HepG2 (cell line): ENCODE results near the gene PRRT1B. TPM values are rescaled to one million over a fixed set of nuclear protein-coding genes. Genes with fewer than 3 reads are reported as not detected.

Experiments used
- ATAC-seq: fragments of 200-7000 bp; cut with Tn5 transposase; 3 replicates; pipeline ENCODE4 v1.9.1; 2020; ENCODE audit warnings: mild to moderate bottlenecking, moderate library complexity
- BruUV-seq: library from RNA; stranded (reverse); fragments of 400-500 nt; replicated peaks from 2 replicates; lab custom pipeline; 2021; lab: Mats Ljungman, UMichigan
- CTCF ChIA-PET: fragments of 300-600 bp; formaldehyde crosslinking; extraction: SDS; loops from one replicate; lab custom pipeline; 2021; ENCODE audit warnings: low total read pairs, inconsistent platforms, low intra/inter-chr PET ratio; lab: Yijun Ruan, JAX
- POLR2A ChIA-PET: fragments of 350-600 bp; sonication (Branson Sonifier 250); formaldehyde crosslinking; loops from one replicate; lab custom pipeline; 2020; ENCODE audit warnings: antibody characterized with exemption, inconsistent platforms; lab: Yijun Ruan, JAX
- DNase-seq: peaks from one replicate; pipeline ENCODE4 v3.0.0-alpha.2; 2015; ENCODE audit warnings: low spot score
- FAIRE-seq: peaks from 3 replicates; lab custom pipeline; 2011; peaks lifted over from hg19 to GRCh38; lab: Jason Lieb, UNC
- H2AFZ ChIP-seq: one replicate; pipeline ENCODE4 v1.6.1; 2011; ENCODE audit warnings: low read length, inconsistent platforms
- H3K27ac ChIP-seq: fragments of 300-600 bp; 3 replicates; pipeline ENCODE4 v1.8.0; 2011; ENCODE audit warnings: mixed run types, mild to moderate bottlenecking, mixed read lengths, low read length, inconsistent platforms; ENCODE audit not compliant: insufficient read depth; ENCODE audit errors: extremely low read length
- H3K27me3 ChIP-seq, 2 experiments: fragments of 200-600 bp in 1 of 2; 2 replicates in 1 of 2; 3 replicates in 1 of 2; pipeline versions ENCODE4 v1.6.0 to v1.8.0; 2011; ENCODE audit warnings: low read length in 2 of 2, mild to moderate bottlenecking in 2 of 2, moderate library complexity in 2 of 2, inconsistent platforms in 1 of 2; ENCODE audit not compliant: insufficient read depth in 2 of 2, control insufficient read depth in 1 of 2
- H3K36me3 ChIP-seq, 2 experiments: fragments of 200-600 bp in 1 of 2; replicated peaks in 1 of 2; 2 replicates in 1 of 2; 3 replicates in 1 of 2; pipeline versions ENCODE4 v1.5.1 to v1.8.0; 2011; ENCODE audit warnings: low read length in 2 of 2, inconsistent platforms in 1 of 2; ENCODE audit not compliant: insufficient read depth in 2 of 2, control insufficient read depth in 1 of 2
- H3K4me1 ChIP-seq: 2 replicates; pipeline ENCODE4 v1.5.1; 2012; ENCODE audit warnings: low read length, inconsistent platforms; ENCODE audit not compliant: insufficient read depth
- H3K4me2 ChIP-seq: 2 replicates; pipeline ENCODE4 v1.6.0; 2011; ENCODE audit warnings: low read depth, low read length, inconsistent platforms
- H3K4me3 ChIP-seq, 3 experiments: fragments of 200-600 bp in 1 of 3; sonication (generic), shearing (Covaris generic) in 1 of 3; replicated peaks in 1 of 3; 2 replicates each; pipeline ENCODE4 v1.5.1; 2011 to 2016; ENCODE audit warnings: low read length in 3 of 3, inconsistent platforms in 2 of 3, low read depth in 2 of 3, mild to moderate bottlenecking in 2 of 3, control low read depth in 1 of 3, mixed read lengths in 1 of 3; ENCODE audit not compliant: insufficient read depth in 1 of 3
- H3K79me2 ChIP-seq: one replicate; pipeline ENCODE4 v1.6.1; 2011; ENCODE audit warnings: low read length, inconsistent platforms; ENCODE audit not compliant: insufficient read depth
- H3K9ac ChIP-seq: 2 replicates; pipeline ENCODE4 v1.6.0; 2011; ENCODE audit warnings: mild to moderate bottlenecking, low read depth, low read length, inconsistent platforms; ENCODE audit not compliant: insufficient read depth
- H3K9me3 ChIP-seq: 2 replicates; pipeline ENCODE4 v1.5.1; 2012; ENCODE audit warnings: mild to moderate bottlenecking, low read length
- H4K20me1 ChIP-seq: 2 replicates; pipeline ENCODE4 v1.6.0; 2011; ENCODE audit warnings: inconsistent platforms, mild to moderate bottlenecking, low read length, moderate library complexity; ENCODE audit not compliant: insufficient read depth
- ARNTL ChIP-seq: sonication (generic); formaldehyde crosslinking; IDR thresholded peaks from 2 replicates; pipeline ENCODE4 v1.4.0; 2020; ENCODE audit warnings: mild to moderate bottlenecking, missing genetic modification reagents
- EED ChIP-seq: sonication (generic); formaldehyde crosslinking; IDR thresholded peaks from 2 replicates; pipeline ENCODE4 v1.5.0; 2020; ENCODE audit warnings: mild to moderate bottlenecking, missing genetic modification reagents
- GABPB1 ChIP-seq: IDR thresholded peaks from 2 replicates; pipeline ENCODE4 v1.6.1; 2016; ENCODE audit warnings: mild to moderate bottlenecking, missing genetic modification reagents, moderate library complexity, missing compliant biosample characterization
- HES4 ChIP-seq: sonication (generic); formaldehyde crosslinking; IDR thresholded peaks from 2 replicates; pipeline ENCODE4 v1.9.0; 2021; ENCODE audit warnings: mild to moderate bottlenecking, missing genetic modification reagents, borderline replicate concordance
- MAFG ChIP-seq: sonication (generic); formaldehyde crosslinking; IDR thresholded peaks from 2 replicates; pipeline ENCODE4 v1.5.1; 2020; ENCODE audit warnings: mild to moderate bottlenecking, missing genetic modification reagents
- PCBP1 ChIP-seq: fragments of 200-400 bp; formaldehyde crosslinking; IDR thresholded peaks from 2 replicates; pipeline ENCODE4 v1.6.1; 2017; ENCODE audit warnings: mild to moderate bottlenecking, low read depth, low read length, borderline replicate concordance
- RCOR2 ChIP-seq: IDR thresholded peaks from 2 replicates; pipeline ENCODE4 v1.6.1; 2016; ENCODE audit warnings: missing biosample characterization, missing genetic modification reagents
- TCF7 ChIP-seq: sonication (generic); IDR thresholded peaks from 2 replicates; pipeline ENCODE4 v1.6.1; 2016; ENCODE audit warnings: antibody characterized with exemption, low read depth
- ZC3H13 ChIP-seq: sonication (generic); formaldehyde crosslinking; IDR thresholded peaks from 2 replicates; pipeline ENCODE4 v1.8.1; 2023; ENCODE audit warnings: mild to moderate bottlenecking, missing genetic modification reagents, moderate library complexity
- ZNF496 ChIP-seq: sonication (generic); formaldehyde crosslinking; IDR thresholded peaks from 2 replicates; pipeline ENCODE4 v1.8.1; 2023; ENCODE audit warnings: mild to moderate bottlenecking, moderate library complexity, missing genetic modification reagents; ENCODE audit not compliant: insufficient replicate concordance
- WGBS: methylation state at CpG from one replicate; pipeline ENCODE4 v1.1.6; 2017; ENCODE audit warnings: low lambda C conversion rate; 5-methylcytosine and 5-hydroxymethylcytosine counted together
- in situ Hi-C: cut with HindIII; loops from 2 replicates; pipeline ENCODE4 v1.10.0; 2017; ENCODE audit warnings: low pct_unique_long_range_greater_than_20kb; ENCODE audit not compliant: extremely low pct_ligation_motif_present
- intact Hi-C: fragments of 100-400 bp; cut with micrococcal nuclease; formaldehyde crosslinking; loops from one replicate; pipeline ENCODE4 v1.10.0; 2022; ENCODE audit not compliant: unreplicated experiment
- polyA plus RNA-seq, 8 experiments: library from polyadenylated mRNA; depleted of rRNA in 3 of 8; stranded (reverse) in 7 of 8; unstranded in 1 of 8; fragments of >200 nt; fragmentation: Illumina TruSeq in 4 of 8; extraction: Trizol in 4 of 8; gene quantifications; 2 replicates each; pipeline versions ENCODE4 v1.2.1 to v1.2.3, GENCODE V29; 2011 to 2016; ENCODE audit warnings: low read depth in 4 of 8, missing spikeins in 1 of 8, mixed read lengths in 1 of 8; ENCODE audit not compliant: insufficient read depth in 1 of 8
- total RNA-seq, 5 experiments: library from RNA; depleted of rRNA; stranded (reverse); fragments of >200 nt; fragmentation: Illumina TruSeq; extraction: Trizol; gene quantifications; 2 replicates each; pipeline ENCODE4 v1.2.3, GENCODE V29; 2016; ENCODE audit warnings: low read depth in 1 of 5
- TF ChIP-seq, protein P1 (sequence below): sonication (generic); formaldehyde crosslinking; IDR thresholded peaks from 2 replicates; pipeline ENCODE4 v1.5.1; 2020; ENCODE audit warnings: mild to moderate bottlenecking, missing genetic modification reagents, moderate library complexity
- TF ChIP-seq, protein P2 (sequence below): sonication (generic); formaldehyde crosslinking; IDR thresholded peaks from 2 replicates; pipeline ENCODE4 v1.8.0; 2022; ENCODE audit warnings: mild to moderate bottlenecking, missing genetic modification reagents, moderate library complexity

PRRT1B gene
- total and polyA plus RNA-seq, 2 of the 13 experiments (the other 11 are each of a cell fraction or from before 2014, with no cell fraction given), result not detected

DNA sequence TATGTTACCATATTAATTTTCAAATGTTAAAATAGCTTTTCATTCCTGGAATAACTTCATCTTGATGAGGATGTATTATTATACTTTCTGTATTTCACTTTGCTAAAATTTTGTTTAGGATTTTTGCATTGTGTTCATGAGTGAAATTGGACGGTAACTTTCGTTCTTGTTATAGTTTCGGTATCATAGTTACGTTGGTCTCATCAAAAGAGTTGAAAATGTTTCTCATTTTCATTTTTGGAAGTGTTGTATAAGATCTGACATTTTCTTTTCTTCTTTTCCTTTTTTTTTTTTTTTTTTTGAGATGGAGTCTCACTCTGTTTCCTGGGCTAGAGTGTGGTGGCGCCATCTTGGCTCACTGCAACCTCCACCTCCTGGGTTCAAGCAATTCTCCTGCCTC is 20.0 kb downstream of the PRRT1B start (continued):
- TF ChIP-seq PCBP1 (no peak), MAFG (no peak)
- TF ChIP-seq, all 625 proteins: peak for 0

DNA sequence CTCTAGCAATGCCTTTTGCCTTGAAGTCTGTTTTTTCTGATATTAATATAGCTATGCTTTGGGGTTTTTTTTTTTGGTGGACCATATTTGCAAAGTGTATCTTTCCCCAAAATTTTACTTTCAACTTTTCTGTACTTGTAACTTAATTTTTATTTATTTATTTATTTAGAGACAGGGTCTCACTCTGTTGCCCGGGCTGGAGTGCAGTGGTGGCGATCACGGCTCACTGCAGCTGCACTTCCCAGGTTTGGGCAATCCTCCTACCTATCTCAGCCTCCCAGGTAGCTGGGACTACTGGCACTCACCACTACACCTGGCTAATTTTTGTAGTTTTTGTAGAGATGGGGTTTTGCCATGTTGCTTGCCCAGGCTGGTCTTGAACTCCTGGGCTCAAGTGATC is 20.8 kb downstream of the PRRT1B start:
- POLR2A ChIA-PET, result no interaction called here

More for the DNA sequence above, 20.8 kb downstream of the PRRT1B start:
- Histone ChIP-seq H3K4me2 (no peak overlapping the region), H2AFZ (no peak overlapping the region), H3K9me3 (no peaks in the 10 kb centered on the region), H4K20me1 (no peaks in the 10 kb centered on the region), H3K4me3 (no peak overlapping the region), H3K27ac (no peak overlapping the region), H3K4me1 (peaks cover 5% of the 10 kb centered on the region; the same call in 1 of the 2 replicates), H3K9ac (no peak overlapping the region), H3K36me3 (no peaks in the 10 kb centered on the region), H3K79me2 (no peaks in the 10 kb centered on the region), H3K27me3 (no peaks in the 10 kb centered on the region)
- intact Hi-C loops (no loop called here), in situ Hi-C loops (no loop called here)
- BruUV-seq, result no TSS peak
- TF ChIP-seq ARNTL (CRISPR knock-in tag) (no peak), ZC3H13 (CRISPR knock-in tag) (no peak), HES4 (no peak), ZNF496 (CRISPR knock-in tag) (no peak), GABPB1 (CRISPR knock-in tag) (no peak), TCF7 (no peak), EED (no peak), RCOR2 (CRISPR knock-in tag) (no peak)
- TF ChIP-seq, protein P1, sequence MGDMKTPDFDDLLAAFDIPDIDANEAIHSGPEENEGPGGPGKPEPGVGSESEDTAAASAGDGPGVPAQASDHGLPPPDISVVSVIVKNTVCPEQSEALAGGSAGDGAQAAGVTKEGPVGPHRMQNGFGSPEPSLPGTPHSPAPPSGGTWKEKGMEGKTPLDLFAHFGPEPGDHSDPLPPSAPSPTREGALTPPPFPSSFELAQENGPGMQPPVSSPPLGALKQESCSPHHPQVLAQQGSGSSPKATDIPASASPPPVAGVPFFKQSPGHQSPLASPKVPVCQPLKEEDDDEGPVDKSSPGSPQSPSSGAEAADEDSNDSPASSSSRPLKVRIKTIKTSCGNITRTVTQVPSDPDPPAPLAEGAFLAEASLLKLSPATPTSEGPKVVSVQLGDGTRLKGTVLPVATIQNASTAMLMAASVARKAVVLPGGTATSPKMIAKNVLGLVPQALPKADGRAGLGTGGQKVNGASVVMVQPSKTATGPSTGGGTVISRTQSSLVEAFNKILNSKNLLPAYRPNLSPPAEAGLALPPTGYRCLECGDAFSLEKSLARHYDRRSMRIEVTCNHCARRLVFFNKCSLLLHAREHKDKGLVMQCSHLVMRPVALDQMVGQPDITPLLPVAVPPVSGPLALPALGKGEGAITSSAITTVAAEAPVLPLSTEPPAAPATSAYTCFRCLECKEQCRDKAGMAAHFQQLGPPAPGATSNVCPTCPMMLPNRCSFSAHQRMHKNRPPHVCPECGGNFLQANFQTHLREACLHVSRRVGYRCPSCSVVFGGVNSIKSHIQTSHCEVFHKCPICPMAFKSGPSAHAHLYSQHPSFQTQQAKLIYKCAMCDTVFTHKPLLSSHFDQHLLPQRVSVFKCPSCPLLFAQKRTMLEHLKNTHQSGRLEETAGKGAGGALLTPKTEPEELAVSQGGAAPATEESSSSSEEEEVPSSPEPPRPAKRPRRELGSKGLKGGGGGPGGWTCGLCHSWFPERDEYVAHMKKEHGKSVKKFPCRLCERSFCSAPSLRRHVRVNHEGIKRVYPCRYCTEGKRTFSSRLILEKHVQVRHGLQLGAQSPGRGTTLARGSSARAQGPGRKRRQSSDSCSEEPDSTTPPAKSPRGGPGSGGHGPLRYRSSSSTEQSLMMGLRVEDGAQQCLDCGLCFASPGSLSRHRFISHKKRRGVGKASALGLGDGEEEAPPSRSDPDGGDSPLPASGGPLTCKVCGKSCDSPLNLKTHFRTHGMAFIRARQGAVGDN (CRISPR knock-in tag), result no peak
- TF ChIP-seq, protein P2, sequence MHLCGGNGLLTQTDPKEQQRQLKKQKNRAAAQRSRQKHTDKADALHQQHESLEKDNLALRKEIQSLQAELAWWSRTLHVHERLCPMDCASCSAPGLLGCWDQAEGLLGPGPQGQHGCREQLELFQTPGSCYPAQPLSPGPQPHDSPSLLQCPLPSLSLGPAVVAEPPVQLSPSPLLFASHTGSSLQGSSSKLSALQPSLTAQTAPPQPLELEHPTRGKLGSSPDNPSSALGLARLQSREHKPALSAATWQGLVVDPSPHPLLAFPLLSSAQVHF (CRISPR knock-in tag), result no peak
- ATAC-seq, result no peak
- WGBS, result 84% methylated on average over 3 of the region's 3 CpGs
- no peak for FAIRE-seq
- DNase-seq, result no peak
- CTCF ChIA-PET, result no interaction called here
